SKM-1 treated with dmso at 0.1 percent for 144 hours (cell line): ENCODE results near the gene GADD45GIP1.
"Not testable (repeated sequence)": the region's sequence is repeated elsewhere in the genome, so short reads cannot be mapped to it uniquely, and the experiment has no call there.

Experiments
- DNase-seq: peaks from one replicate; lab custom pipeline; 2025; ENCODE audit not compliant: unreplicated experiment; lab: John Stamatoyannopoulos, UW

The GADD45GIP1 gene

GRCh38 chr19:12944104-12944674 is 12.8 kb downstream of the GADD45GIP1 start:
- no peak for DNase-seq

GRCh38 chr19:12943437-12944044 is 13.5 kb downstream of the GADD45GIP1 start:
- no peak for DNase-seq

GRCh38 chr19:12940897-12941296 is 16.1 kb downstream of the GADD45GIP1 start:
- no peak for DNase-seq

GRCh38 chr19:12939975-12940423 is 17.0 kb downstream of the GADD45GIP1 start:
- no peak for DNase-seq

GRCh38 chr19:12938779-12939601 is 18.0 kb downstream of the GADD45GIP1 start:
- peak; percentile 23 for DNase-seq

- peak; percentile 96 for DNase-seq
These were observed 18.9 kb downstream of the GADD45GIP1 start, which contains the start of gene CALR for GRCh38 chr19:12937927-12938778. CALR (plus strand) TSS chr19:12938609; CDS start chr19:12938680, 71 bp downstream.

GRCh38 chr19:12937093-12937926 is 19.7 kb downstream of the GADD45GIP1 start:
- peak; percentile 83 for DNase-seq

- no peak for DNase-seq
These were observed 20.4 kb downstream of the GADD45GIP1 start for GRCh38 chr19:12936582-12936981.

- DNase-seq = no peak
These were observed 22.0 kb downstream of the GADD45GIP1 start for GRCh38 chr19:12935071-12935470.

GRCh38 chr19:12933287-12934072 is 23.5 kb downstream of the GADD45GIP1 start, which contains the start of gene FARSA:
FARSA (minus strand) TSS chr19:12933711; CDS start chr19:12933696, 15 bp downstream.
- peak; percentile 79 for DNase-seq

GRCh38 chr19:12932392-12933286 is 24.4 kb downstream of the GADD45GIP1 start:
- DNase-seq = no peak

- DNase-seq = no peak
These were observed 26.9 kb downstream of the GADD45GIP1 start for GRCh38 chr19:12930002-12930645.

GRCh38 chr19:12924621-12925310 is 32.3 kb downstream of the GADD45GIP1 start:
- no peak for DNase-seq

- DNase-seq = no peak
These were observed 34.1 kb downstream of the GADD45GIP1 start for GRCh38 chr19:12922959-12923358.

- DNase-seq = no peak
These were observed 36.0 kb downstream of the GADD45GIP1 start for GRCh38 chr19:12921047-12921446.

- no peak for DNase-seq
These were observed 38.8 kb downstream of the GADD45GIP1 start for GRCh38 chr19:12918253-12918652.

- DNase-seq = not testable (repeated sequence)
These were observed 41.2 kb downstream of the GADD45GIP1 start for GRCh38 chr19:12915860-12916259.
